Stimulated activated CD8-positive, alpha-beta memory T cell treated with anti-CD3 and anti-CD28 coated beads, Interleukin-7, amount 100 ng/mL, for 1 hour (primary cell): ENCODE results near the gene COL9A3.
"Not testable (repeated sequence)": the region's sequence is repeated elsewhere in the genome, so short reads cannot be mapped to it uniquely, and the experiment has no call there.

Experiments used
- DNase-seq, 2 donors: peaks; one replicate each; pipeline ENCODE4 v3.0.0-alpha.2; 2020; ENCODE audit warnings: low read depth in 2 of 2

Gene COL9A3

GRCh38 chr20:62835931-62836861 lies 19.3 kb downstream of the COL9A3 start:
- DNase-seq: no peak

- DNase-seq: no peak
These were observed 20.2 kb downstream of the COL9A3 start for GRCh38 chr20:62836967-62837490.

- no peak for DNase-seq
These were observed 20.9 kb downstream of the COL9A3 start for GRCh38 chr20:62837790-62838127.

GRCh38 chr20:62838128-62838891 lies 21.5 kb downstream of the COL9A3 start:
- DNase-seq: no peak

GRCh38 chr20:62839261-62839660 lies 22.4 kb downstream of the COL9A3 start:
- DNase-seq: no peak

- no peak for DNase-seq
These were observed 23.0 kb downstream of the COL9A3 start for GRCh38 chr20:62839816-62840215.

GRCh38 chr20:62840244-62841197 lies 23.7 kb downstream of the COL9A3 start:
- DNase-seq: no peak

GRCh38 chr20:62841705-62842212 lies 24.9 kb downstream of the COL9A3 start:
- DNase-seq: no peak

- DNase-seq: no peak
These were observed 26.8 kb downstream of the COL9A3 start for GRCh38 chr20:62843656-62844055.

GRCh38 chr20:62844182-62844581 lies 27.3 kb downstream of the COL9A3 start:
- DNase-seq: no peak

GRCh38 chr20:62845416-62846160 lies 28.7 kb downstream of the COL9A3 start:
- DNase-seq: no peak

- no peak for DNase-seq
These were observed 29.5 kb downstream of the COL9A3 start for GRCh38 chr20:62846166-62846890.

GRCh38 chr20:62848917-62849316 lies 32.1 kb downstream of the COL9A3 start:
- not testable (repeated sequence) for DNase-seq

- no peak for DNase-seq
These were observed 32.6 kb downstream of the COL9A3 start for GRCh38 chr20:62849431-62849830.

- DNase-seq: no peak
These were observed 33.6 kb downstream of the COL9A3 start for GRCh38 chr20:62850333-62850974.

- DNase-seq: no peak
These were observed 35.3 kb downstream of the COL9A3 start for GRCh38 chr20:62852196-62852595.

GRCh38 chr20:62852841-62853240 lies 36.0 kb downstream of the COL9A3 start:
- DNase-seq: no peak

- DNase-seq: not testable (repeated sequence)
These were observed 36.5 kb downstream of the COL9A3 start for GRCh38 chr20:62853304-62853703.

GRCh38 chr20:62854121-62854520 lies 37.3 kb downstream of the COL9A3 start:
- no peak for DNase-seq
